Hepatocyte (in vitro differentiated cells): ENCODE data around the gene PDE3B. TPM values are rescaled to one million over a fixed set of nuclear protein-coding genes. Genes with fewer than 3 reads are reported as not detected.

Experiments used
- DNase-seq: peaks from one replicate; pipeline ENCODE4 v3.0.0-alpha.2; 2016; ENCODE audit warnings: low spot score
- H2AFZ ChIP-seq: fragments of 200-600 bp; sonication (generic); 2 replicates; pipeline ENCODE4 v1.6.0; 2016; ENCODE audit warnings: antibody characterized with exemption, mild to moderate bottlenecking
- H3K27ac ChIP-seq: fragments of 200-600 bp; sonication (generic); 2 replicates; pipeline ENCODE4 v1.5.1; 2016; ENCODE audit warnings: mild to moderate bottlenecking
- H3K27me3 ChIP-seq: fragments of 200-600 bp; sonication (generic); 2 replicates; pipeline ENCODE4 v1.6.1; 2016
- H3K36me3 ChIP-seq: fragments of 200-600 bp; sonication (generic); replicated peaks from 2 replicates; pipeline ENCODE4 v1.5.1; 2016; ENCODE audit warnings: low read depth; ENCODE audit not compliant: insufficient read depth
- H3K4me1 ChIP-seq: fragments of 200-600 bp; sonication (generic); 2 replicates; pipeline ENCODE4 v1.5.1; 2016; ENCODE audit warnings: mild to moderate bottlenecking, moderate library complexity; ENCODE audit not compliant: insufficient read depth
- H3K4me2 ChIP-seq: fragments of 200-600 bp; sonication (generic); 2 replicates; pipeline ENCODE4 v1.6.0; 2016
- H3K4me3 ChIP-seq: fragments of 200-600 bp; sonication (generic); 2 replicates; pipeline ENCODE4 v1.5.1; 2016; ENCODE audit warnings: mild to moderate bottlenecking
- H3K79me2 ChIP-seq: fragments of 200-600 bp; sonication (generic); 2 replicates; pipeline ENCODE4 v1.6.0; 2017; ENCODE audit warnings: mild to moderate bottlenecking
- H3K9me2 ChIP-seq: fragments of 200-600 bp; sonication (generic); replicated peaks from 2 replicates; pipeline ENCODE4 v1.6.0; 2017; ENCODE audit warnings: mild to moderate bottlenecking; ENCODE audit not compliant: insufficient read depth
- H3K9me3 ChIP-seq: fragments of 200-600 bp; sonication (generic); 2 replicates; pipeline ENCODE4 v1.5.1; 2016; ENCODE audit warnings: low read depth, mild to moderate bottlenecking
- H4K20me1 ChIP-seq: fragments of 200-600 bp; sonication (generic); 2 replicates; pipeline ENCODE4 v1.6.0; 2016; ENCODE audit warnings: mild to moderate bottlenecking; ENCODE audit not compliant: insufficient read depth, poor library complexity, severe bottlenecking
- CTCF ChIP-seq: fragments of 200-600 bp; sonication (generic); IDR thresholded peaks from 2 replicates; pipeline ENCODE4 v1.5.1; 2016; ENCODE audit warnings: antibody characterized with exemption, mild to moderate bottlenecking; ENCODE audit not compliant: poor library complexity
- EZH2 ChIP-seq: fragments of 200-600 bp; sonication (generic); IDR thresholded peaks from 2 replicates; pipeline ENCODE4 v1.6.1; 2016; ENCODE audit warnings: antibody characterized with exemption, mild to moderate bottlenecking, borderline replicate concordance
- EZH2phosphoT487 ChIP-seq: fragments of 200-600 bp; sonication (generic); IDR thresholded peaks from one replicate; pipeline ENCODE4 v1.6.1; 2018; ENCODE audit warnings: antibody characterized with exemption, mild to moderate bottlenecking, low read depth, moderate library complexity; ENCODE audit not compliant: unreplicated experiment, severe bottlenecking
- WGBS: methylation state at CpG from one replicate; pipeline ENCODE4 v1.1.6; 2016; ENCODE audit warnings: low lambda C conversion rate; ENCODE audit errors: missing lambda C conversion rate; 5-methylcytosine and 5-hydroxymethylcytosine counted together
- polyA plus RNA-seq: library from polyadenylated mRNA; unstranded; fragments of >200 nt; fragmentation: Nextera tagmentation; extraction: Ambion mirVana; gene quantifications from 2 replicates; pipeline ENCODE4 v1.2.1, GENCODE V29; 2016
- total RNA-seq: library from RNA; depleted of rRNA; stranded (reverse); fragments of >200 nt; gene quantifications from 2 replicates; pipeline ENCODE4 v1.2.3, GENCODE V29; 2014

Gene PDE3B
- total and polyA plus RNA-seq, 2 experiments from 2014 or later, result 15.8 to 46.3 TPM

- H4K20me1 ChIP-seq, result peaks cover 3% of the 10 kb centered on the region
- no peaks in the 10 kb centered on the region for H3K27me3 ChIP-seq
- H3K36me3 ChIP-seq, result no peaks in the 10 kb centered on the region
- H3K9me2 ChIP-seq, result no peaks in the 10 kb centered on the region
- H3K79me2 ChIP-seq, result peaks cover 76% of the 10 kb centered on the region
- 57% methylated on average over 6 of the region's 6 CpGs for WGBS
- H3K4me3 ChIP-seq, result peak overlapping the region; percentile 88
- peak overlapping the region; percentile 75 for H3K4me2 ChIP-seq
- H3K27ac ChIP-seq, result peak overlapping the region; percentile 18
- H2AFZ ChIP-seq, result no peak overlapping the region
- no peak for DNase-seq
- H3K9me3 ChIP-seq, result no peaks in the 10 kb centered on the region
- TF ChIP-seq EZH2 (no peak), CTCF (no peak), EZH2phosphoT487 (no peak)
- H3K4me1 ChIP-seq, result peaks cover 22% of the 10 kb centered on the region
These were observed 2.6 kb downstream of the PDE3B start for GRCh38 chr11:14645985-14646900.

- H3K27ac ChIP-seq, result no peak overlapping the region
- no peak overlapping the region for H3K4me2 ChIP-seq
- peaks cover 8% of the 10 kb centered on the region for H3K4me1 ChIP-seq
- no peak overlapping the region for H2AFZ ChIP-seq
- H3K4me3 ChIP-seq, result no peak overlapping the region
- peaks cover 3% of the 10 kb centered on the region for H4K20me1 ChIP-seq
- H3K36me3 ChIP-seq, result no peaks in the 10 kb centered on the region
- TF ChIP-seq EZH2, result no peak
- TF ChIP-seq EZH2phosphoT487, result no peak
- no peak for TF ChIP-seq CTCF
- H3K27me3 ChIP-seq, result no peaks in the 10 kb centered on the region
- WGBS, result 88% methylated on average over 3 of the region's 3 CpGs
- no peak for DNase-seq
- no peaks in the 10 kb centered on the region for H3K9me2 ChIP-seq
- H3K79me2 ChIP-seq, result peaks cover 93% of the 10 kb centered on the region
- no peaks in the 10 kb centered on the region for H3K9me3 ChIP-seq
These were observed 6.5 kb downstream of the PDE3B start for GRCh38 chr11:14650064-14650463.

GRCh38 chr11:14653090-14653489, 9.5 kb downstream of the PDE3B start:
- TF ChIP-seq EZH2, result no peak
- TF ChIP-seq EZH2phosphoT487, result no peak
- TF ChIP-seq CTCF, result no peak
- H4K20me1 ChIP-seq, result no peaks in the 10 kb centered on the region
- no peak overlapping the region for H3K27ac ChIP-seq
- no peaks in the 10 kb centered on the region for H3K27me3 ChIP-seq
- no peaks in the 10 kb centered on the region for H3K9me3 ChIP-seq
- H3K9me2 ChIP-seq, result no peaks in the 10 kb centered on the region
- H3K4me2 ChIP-seq, result no peak overlapping the region
- no peak overlapping the region for H3K4me3 ChIP-seq
- WGBS, result 83% methylated on average over 3 of the region's 3 CpGs
- H2AFZ ChIP-seq, result no peak overlapping the region
- DNase-seq, result no peak
- no peaks in the 10 kb centered on the region for H3K36me3 ChIP-seq
- peaks cover 79% of the 10 kb centered on the region for H3K79me2 ChIP-seq
- H3K4me1 ChIP-seq, result peaks cover 17% of the 10 kb centered on the region
